Activated T-cell treated with anti-CD3 and anti-CD28 coated beads for 24 hours (primary cell): ENCODE data around the gene BFSP2.
"Not testable (repeated sequence)": the region's sequence is repeated elsewhere in the genome, so short reads cannot be mapped to it uniquely, and the experiment has no call there.

Experiments
- DNase-seq: peaks from one replicate; pipeline ENCODE4 v3.0.0-alpha.2; 2020; ENCODE audit warnings: low read depth

BFSP2 gene

GRCh38 chr3:133520286-133520685 is 120.4 kb downstream of the BFSP2 start:
- no peak for DNase-seq

DNA sequence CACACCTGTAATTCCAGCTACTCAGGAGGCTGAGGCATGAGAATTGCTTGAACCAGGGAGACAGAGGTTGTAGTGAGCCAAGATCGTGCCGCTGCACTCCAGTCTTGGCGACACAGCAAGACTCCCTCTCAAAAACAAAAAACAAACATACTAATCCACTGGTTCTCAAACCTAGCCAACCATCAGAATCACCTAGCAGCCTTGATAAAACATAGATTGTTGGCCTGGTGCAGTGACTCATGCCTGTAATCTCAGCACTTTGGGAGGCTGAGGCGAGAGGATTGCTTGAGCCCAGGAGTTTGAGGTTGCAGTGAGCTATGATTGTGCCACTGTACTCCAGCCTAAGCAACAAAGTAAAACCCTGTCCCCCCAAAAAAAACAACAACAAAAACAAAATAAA is 121.1 kb downstream of the BFSP2 start:
- not testable (repeated sequence) for DNase-seq

- no peak for DNase-seq
These were observed 122.1 kb downstream of the BFSP2 start for GRCh38 chr3:133521946-133522345.

DNA sequence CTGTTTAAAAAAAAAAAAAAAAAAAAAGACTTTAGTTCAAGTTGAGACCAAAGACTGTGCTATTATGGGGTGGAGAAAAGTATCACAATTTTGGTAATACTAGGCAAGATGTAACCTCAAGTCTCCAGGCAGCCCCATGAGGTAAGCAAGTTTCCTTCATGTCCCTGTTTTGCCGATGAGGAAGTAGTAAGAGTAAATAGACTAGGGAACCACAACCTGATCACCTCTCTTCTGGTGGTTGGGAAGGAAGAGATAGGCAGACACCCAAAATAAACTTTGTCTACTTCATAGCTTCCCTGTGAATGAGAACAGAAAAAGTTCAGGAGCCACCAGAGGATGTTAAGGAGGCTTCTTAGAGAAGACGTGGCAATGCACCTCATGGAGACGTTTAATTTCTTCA is 123.9 kb downstream of the BFSP2 start:
- not testable (repeated sequence) for DNase-seq
